ENCODE data around the gene ERCC1.
A peak's percentile ranks its signal among the peaks of the same experiment; 100 is the strongest.

ERCC1 gene

DNA sequence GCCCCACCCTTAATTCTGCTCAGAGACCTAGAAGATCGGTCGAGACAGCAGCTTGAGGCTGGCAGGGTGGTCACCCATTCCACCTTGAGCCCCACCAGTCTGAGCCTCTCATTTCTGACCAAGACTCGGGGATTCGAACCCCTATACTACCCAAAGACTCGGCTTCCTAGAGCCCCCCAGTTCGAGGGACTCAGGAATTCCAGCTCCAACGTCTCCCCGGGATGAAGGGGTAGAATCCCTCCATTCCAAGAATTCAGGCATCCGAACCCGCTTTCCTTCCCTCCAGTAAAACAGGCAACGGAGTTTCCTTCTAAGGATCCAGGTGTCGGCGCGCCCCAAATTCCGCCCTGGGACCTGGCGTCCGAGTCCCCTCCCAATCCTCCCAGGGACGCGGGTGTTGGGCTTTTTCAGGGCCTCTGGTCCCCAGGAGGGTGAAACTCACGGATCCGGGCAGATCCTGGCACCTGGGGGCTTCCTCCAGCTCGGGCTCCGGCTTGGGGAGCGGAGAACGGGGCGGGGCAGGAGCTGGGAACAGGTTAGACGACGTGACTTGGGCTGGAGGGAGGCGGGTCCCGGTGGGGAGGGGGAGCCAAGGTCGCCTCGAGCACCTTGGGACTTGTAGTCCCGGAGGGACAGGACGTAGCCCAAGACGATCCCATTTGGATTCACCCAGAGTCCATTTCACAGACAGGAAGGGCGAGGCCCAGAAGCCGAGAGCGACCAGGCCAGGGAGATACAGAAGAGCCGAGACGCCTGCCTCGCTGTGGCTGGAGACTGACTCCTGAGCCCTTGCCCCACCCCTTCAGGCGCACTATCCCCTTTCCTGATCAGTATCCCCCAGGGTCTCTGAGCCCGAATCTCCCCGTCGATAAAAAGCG is 18.9 kb downstream of the ERCC1 start, which contains the start of gene PPP1R13L:
Gene PPP1R13L (minus strand): TSS at position 513 of the 878 bp plus-strand sequence. CDS start 6,751 bp downstream, outside the sequence.
- DNase-seq, result peak; percentile 79 to 82

DNA sequence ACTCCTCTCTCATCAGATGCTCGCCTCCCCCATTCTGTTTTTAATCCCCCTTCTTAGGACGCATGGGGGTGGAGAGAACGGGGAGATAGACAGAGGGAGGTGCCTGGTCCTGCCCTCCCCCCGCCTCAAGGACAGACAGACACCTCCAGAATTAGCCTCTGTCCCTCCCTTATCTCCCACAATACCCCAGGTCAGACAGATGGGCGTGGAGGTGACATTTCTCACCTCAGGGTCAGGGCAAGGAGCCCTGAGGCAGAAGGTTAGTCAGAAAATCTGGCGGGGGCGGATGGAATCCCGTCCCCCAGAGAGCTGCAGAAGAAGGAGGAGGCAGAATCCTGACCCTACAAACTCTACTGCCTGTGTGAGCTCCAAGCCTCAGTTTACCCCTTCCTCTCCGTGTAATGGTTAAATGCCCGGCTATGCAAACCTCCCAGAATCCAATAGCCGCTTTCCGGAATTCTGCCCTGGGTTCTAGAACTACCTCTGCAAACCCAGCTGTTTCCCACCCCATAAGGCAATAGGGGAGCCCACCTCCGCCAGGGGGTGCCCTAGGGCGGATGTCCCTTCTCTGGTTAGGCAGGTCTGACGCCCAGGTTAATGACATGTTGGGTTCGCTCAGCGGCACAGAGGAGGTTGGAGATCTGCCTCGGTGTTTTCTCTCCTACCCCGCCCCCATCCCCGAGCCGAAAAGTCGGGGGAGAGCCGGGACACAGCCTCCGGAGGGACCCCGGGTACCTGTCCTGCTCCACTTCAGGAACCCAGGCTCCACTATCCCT is 19.7 kb downstream of the ERCC1 start:
- peak in 1 of 2 experiments; percentile 46 for DNase-seq

DNA sequence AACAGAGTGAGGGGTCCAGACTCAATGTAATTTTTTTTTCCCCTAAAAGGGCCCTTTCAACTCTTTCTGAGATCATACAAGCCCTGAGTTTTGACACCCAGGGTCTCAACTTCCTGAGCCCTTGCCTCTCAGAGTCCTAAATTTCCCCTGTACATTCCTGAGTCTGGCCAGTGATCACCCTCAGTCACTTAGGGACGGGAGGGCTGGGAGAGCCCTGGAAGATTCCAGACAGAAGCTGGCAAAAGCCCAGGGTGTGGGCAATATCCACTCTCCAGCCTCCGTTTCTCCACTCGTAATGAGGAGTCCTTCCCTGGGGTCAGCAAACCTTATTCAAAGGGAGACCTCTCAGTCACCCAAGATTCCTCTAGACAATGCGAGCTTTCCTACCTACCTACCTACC is 20.4 kb downstream of the ERCC1 start:
- no peak for DNase-seq

DNA sequence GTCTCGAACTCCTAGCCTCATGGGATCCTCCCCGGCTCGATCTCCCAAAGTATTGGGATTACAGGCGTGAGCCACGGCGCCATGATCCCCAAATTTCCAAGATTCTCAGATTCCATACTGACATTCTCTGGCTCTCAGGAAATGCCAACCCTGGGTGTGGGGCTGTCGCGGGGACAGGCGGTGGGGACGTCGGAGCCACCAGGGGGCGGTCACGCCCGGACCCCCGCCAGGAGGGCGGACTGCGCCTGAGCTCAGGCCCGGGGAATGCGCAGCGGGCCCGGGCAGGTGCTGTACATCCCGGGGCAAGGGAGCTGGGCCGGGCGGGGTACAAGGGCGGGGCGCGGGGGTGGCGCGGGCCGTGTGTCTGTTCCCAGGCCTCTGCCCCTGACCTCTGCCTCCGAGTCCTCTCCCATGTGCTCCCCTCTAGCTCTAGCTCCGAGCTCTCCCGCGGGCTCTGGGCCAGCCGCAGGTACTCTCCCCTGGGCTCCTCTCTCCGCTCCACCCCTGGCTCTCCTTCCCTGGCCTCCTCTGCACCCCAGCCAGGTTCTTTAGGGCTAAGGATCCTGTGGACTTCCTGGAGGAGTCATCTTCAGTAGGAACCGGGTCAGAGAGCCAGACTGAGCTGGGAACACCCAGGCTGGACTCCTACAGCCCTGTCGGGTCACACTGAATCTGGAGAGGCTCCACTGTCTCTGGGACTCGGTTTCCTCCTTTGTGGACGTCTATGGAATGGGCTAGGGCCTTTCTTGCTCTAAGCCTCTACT is 21.2 kb downstream of the ERCC1 start:
- DNase-seq, result peak in 1 of 2 experiments; percentile 70

DNA sequence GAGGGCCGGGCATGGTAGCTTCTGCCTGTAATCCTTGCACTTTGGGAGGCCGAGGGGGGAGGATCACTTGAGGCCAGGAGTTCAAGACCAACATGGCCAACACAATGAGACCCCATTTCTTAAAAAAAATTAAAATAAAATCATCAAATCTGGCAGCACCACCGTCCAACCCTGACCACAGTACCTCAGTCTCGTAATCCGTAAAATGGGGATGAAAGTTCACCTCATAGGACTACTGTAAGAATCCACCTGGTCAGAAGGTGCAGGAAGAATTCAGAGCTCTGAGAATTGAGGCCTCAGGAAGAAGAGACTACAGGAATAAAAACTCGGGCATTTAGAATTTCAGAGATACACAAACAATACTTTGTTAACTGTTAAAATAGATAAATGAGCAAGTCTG is 21.9 kb downstream of the ERCC1 start:
- no peak for DNase-seq

DNA sequence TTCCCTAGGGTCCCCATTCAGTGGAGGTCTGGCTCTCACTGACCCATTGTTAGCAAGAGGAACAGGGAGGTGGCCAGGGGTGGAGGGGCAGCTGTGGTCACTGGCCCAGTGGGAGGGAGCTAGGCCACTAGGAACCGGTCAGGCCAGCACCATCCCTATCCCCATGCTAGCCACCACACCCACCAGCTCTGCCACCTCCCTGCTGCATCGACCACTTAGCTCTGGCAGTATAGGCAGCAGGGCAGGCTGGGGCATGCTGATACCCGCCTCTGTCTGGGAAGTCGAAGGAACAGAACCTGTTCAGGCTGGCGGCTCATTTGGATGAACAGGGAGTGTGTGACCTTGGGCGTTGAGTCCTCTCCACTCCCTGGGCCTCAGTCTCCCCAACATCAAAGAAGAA is 23.5 kb downstream of the ERCC1 start:
- DNase-seq, result no peak

DNA sequence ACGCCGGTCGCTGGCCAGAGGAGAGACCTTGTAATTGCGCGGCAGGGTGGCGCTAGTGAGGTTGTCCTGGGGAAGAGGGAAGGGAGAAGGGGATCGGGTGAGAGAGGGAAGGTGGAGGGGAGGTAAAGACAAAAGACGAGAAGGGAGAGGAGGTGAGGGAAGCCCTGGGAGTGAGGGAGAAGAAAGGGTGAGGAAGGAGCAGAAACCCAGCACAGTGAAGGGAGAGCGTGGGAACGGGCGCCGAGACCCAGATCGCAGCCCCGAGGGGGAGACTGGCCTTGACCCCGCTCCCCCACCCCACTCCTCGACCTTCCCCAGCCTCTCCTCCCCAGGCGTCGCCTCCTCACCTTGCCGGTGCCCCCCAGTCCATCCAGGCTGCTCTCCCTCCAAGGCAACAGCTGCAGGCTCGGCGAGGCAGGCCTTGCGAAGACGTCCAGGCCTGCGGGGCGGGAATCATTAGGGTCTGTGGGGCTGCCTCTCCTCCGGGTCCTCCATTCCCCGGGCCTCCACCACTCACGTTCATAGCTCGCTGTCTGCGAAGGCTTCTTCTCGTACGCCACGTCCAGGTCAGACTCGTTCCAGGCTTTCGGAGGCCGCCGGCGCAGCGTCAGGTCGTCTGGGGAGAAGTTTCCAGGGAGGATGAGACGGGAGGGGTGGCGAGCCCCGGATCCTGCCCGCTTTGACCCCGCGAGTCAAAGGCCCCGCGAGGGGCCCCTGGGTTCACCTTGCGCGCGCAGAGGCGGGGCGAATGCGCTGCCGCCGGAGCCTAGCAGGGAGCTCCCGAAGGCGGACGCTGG is 27.7 kb downstream of the ERCC1 start:
- DNase-seq, result no peak

DNA sequence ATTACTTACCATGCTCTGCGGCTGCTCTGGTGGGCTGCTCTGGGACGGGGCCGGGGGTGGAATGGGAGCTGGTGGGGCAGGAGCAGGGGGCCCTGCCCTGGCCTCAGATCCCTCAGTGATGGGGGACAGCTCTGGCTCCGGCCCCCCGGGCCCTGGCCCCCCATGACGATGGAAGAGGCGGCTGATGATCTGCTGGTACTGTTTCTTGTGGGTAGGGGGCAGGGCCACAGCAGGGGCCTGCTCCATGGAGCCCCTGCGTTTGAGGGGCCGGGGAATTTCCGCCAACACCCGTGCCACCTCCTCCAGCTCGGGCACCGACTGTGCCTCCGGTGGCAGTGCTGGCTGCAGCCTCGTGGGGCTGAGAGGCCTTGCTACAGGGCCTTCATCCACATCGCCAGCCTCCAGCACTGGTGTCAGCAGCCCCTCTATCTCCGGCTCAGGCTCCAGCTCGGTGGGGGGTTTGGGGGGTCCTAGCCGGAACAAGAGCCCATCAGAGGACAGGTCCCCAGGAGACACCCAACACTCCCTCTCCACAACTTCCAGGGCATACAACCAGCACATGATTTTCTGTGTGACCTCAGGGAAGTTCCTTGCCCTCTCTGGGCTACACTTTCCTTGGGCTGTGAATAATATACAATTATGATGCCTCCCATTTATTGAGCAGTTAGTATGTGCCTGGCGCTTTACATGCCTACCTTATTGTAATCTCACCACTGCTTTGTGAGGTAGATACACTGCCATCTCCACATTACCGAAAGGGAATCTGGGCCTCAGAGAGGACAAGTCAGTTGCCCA is 31.6 kb downstream of the ERCC1 start:
- no peak for DNase-seq

DNA sequence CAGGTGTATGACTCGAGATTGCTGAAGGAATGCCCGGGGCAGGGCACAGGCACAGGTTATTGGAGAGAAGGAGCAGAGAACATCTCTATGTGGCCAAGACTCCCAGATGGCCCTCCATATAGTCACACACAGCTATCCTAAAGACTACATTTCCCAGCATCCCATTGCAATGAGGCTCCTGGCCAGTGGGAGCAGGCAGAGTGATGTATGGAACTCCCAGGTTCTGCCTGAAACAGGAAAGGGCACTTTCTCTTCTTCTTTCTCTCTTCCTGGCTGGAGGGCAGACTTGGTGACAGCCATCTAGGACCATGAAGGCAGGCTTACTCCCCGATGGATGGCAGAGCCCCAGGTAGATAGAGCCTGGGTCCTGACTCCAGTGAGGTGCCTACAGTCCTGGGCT is 32.4 kb downstream of the ERCC1 start:
- peak in 1 of 2 experiments; percentile 25 for DNase-seq

DNA sequence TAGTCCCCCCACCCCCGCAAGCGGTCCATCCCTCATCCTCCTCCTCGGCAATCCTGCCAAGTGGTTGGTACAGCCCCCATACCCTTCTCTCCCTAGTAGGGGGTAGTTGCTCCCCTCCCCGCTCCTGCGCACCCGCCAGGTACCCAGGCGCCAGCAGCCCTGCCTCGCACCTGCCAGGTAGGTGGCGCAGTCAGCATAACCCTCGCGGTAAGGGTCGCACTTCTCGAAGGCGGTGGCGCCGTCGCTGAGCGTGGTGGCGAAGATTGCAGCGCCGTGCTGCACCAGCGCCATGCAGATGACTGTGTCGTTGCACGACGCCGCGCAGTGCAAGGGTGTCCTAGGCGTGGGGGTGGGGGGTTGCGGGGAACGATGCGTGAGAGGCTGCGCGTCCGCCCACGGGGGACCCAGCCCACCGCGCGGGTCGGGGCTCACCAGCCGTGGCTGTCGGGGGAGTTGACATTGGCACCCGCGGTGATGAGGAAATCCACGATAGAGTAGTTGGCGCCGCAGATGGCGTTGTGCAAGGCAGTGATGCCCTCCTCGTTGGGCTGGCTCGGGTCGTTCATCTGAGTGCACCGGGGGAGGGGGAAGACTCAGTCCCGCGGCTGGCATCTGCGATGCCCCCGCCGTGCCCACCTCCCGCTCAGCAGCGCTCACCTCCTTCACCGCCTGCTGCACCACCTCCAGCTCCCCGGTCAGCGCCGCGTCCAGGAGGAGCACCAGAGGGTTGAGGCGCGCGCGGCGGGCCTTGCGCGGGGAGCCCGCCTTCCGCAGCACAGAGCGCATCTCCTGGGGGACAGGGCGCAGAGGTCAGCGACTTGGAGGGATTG is 38.1 kb downstream of the ERCC1 start:
- no peak for DNase-seq

DNA sequence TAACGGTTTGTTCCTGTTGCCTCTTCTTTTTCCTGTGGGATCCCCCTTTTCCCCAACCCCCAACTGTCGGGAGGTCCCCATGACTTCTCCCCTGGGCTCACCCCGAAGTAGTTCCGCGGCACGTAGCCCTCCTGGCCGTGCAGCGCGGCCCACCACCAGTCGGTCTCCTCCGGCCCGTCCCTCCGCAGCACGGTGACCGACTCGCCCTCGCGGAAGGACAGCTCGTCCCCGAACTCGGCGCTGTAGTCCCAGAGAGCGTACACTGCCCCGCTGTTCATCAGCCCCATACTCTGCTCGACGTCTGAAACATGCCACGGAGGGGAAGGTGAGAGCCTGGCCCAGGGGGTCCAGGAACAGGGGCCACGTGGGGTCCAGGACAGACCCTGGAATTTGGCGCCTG is 41.3 kb downstream of the ERCC1 start:
- DNase-seq, result no peak

DNA sequence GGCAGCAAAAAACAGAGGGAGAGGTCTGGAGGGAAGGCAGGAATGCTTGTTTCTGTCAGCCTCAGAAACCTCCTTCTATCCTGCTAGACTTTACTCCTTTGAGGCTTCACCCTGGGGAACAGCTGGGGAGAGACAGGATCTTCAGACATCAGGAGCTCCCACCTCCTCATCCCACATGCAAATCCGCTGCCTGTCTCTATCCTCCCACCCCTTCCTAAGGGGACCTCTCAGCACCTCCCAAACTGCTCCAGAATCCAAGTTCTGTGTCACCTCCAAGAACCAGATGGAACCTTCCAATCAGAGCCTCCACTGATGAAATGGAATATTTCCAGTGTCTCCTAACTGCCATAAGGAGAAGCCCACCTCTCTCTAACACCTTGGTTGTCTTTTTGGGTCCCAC is 43.6 kb downstream of the ERCC1 start:
- no peak for DNase-seq

DNA sequence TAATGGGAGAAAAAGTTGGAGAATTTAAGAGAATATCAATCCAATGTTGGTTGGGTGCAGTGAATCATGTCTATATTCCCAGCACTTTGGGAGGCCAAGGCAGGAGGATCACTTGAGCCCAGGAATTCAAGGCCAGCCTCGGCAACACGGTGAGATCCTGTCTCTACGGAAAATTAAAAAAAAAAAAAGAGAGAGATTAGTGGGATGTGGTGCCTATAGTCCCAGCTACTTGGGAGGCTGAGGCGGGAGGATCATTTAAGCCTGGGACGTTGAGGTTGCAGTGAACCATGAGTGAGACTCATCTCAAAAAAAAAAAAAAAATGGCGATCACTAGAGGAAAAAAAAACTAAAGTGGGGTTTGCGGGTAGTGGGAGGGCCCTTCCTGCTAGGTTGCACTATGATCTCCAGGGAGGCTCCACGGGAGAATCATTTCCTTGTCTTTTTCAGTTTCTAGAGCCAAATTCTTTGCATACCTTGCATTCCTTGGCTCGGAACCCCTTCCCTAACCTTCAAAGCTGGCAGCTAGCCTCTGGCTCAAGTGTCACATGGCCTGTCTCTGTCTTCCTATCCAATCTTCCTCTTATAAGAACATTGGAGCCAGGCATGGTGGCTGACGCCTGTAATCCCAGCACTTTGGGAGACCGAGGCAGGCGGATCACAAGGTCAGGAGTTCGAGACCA is 47.5 kb downstream of the ERCC1 start:
- DNase-seq, result peak in 1 of 2 experiments; percentile 76

DNA sequence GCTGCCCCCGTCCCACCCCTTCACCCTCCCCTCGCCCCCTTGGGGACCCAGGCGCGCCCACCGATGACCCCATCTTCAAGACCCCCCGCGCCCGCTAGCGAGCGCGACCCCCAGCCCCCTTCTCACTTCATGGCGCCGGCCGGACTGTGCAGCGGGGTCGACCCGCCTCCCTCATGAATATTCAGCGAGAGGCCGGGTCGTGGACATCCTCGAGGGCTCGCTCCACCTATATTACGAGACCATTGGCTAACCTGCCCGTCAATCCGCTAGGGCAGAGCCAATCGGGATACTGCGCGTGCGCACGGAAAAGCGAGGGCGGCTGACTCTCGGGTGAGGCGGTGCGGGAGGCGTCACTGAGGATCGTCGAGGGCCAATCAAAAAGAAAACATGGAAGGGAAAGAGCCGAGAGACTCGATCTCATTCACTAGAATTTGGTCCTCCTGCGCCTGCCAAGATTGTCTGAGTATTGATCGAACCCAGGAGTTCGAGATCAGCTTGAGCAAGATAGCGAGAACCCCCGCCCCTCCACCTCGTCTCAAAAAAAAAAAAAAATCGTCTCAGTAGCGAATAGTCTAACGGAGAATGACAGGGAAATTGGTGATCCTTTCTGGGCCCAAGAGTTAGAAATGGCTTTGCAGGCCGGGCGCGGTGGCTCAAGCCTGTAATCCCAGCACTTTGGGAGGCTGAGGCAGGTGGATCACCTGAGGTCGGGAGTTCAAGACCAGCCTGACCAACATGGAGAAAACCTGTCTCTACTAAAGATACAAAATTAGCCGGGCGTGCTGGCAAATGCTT is 53.1 kb downstream of the ERCC1 start, which contains the start of gene ERCC2:
Gene ERCC2 (minus strand): TSS at position 164 of the 795 bp plus-strand sequence. CDS start 33 bp downstream, at position 131.
- peak; percentile 90 to 91 for DNase-seq

DNA sequence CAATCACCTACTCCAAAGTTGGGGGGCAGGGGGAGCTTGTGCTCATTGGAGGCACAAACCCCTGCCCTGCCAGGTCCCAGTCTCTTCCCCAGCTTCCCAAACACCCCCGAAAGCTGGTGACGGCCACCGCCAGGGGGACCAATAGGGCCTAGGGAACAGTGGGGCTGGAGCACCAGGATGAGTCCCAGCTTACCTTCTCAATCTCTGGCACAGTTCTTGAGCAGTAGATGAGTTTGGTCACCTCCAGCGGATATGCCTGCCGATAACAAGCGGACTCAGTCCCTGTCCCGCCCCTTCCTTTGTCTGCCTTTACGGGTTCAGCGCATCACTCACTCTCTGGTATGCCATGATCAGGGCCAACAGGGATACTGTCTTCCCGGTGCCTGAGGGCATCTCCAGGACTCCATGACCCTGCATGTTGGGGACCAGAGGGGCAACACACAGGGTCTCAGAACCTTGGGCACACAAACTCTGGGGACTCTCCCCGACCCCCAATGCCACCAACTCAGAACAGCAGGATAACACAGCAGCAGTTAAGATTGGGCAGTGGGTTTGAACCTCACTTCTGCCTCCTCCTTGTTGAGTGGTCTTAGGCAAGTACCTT is 54.9 kb downstream of the ERCC1 start:
- DNase-seq, result no peak

DNA sequence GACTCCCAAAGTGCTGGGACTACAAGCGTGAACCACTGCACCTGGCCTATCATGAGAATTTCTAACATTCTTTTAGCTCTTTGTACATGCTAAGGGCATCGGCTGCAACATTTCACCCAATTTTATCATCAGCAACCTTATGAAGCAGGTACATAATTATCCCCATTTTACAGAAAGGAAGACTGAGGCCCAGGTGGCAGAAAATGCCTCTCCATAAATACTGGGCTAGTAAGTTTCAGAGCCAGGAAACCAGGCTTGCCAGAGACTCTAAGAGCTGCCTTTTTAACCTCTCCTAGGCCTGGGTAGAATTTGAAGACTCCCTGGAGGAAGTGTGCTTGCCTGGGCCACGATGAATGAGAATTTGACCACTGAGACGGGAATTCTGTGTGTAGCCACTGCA is 55.6 kb downstream of the ERCC1 start:
- DNase-seq, result no peak

DNA sequence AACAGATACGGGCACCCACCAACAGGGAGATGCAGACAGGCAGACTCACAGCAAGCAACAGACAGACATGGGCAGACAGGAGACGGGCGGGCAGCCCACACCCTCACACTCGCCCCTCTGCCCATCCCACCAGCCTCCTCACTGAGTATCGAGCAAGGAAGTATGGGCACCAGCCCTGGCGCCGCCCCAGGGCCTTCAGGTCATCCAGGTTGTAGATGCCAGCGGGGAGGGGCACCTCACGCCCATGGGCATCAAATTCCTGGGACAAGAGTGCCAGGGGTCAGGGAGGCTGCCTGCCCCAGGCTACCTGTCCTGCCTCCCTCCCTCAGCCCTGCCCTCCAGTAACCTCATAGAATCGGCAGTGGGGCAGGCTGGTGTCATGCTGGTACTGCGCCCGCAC is 59.0 kb downstream of the ERCC1 start:
- DNase-seq, result no peak

DNA sequence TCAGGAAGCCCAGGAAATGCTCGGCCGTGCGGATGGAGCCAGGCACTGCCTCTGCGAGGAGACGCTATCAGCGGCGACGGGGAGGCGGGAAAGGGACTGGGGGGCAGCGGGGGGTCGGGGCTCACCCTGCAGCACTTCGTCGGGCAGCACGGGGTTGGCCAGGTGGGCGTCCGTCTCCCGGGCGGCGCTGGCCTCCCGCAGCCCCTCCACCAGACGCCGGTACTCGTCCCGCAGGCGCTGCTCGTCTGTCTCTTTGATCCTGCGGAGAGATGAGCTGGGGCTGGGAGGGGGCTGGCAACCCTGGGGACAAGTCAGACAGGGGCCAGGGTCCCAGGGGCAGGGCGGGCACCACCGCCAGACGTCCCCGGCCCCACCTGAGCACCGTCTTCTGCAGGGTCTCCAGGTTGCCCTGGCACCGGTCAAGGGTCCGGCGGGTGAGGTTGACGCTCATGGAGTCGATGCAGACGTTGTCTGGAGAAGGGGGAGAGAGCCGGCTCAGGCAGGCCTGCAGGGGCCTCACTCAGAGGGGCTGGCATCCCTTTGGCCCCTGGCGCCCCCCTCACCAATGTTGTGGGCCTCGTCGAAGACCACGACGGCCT is 59.8 kb downstream of the ERCC1 start:
- DNase-seq, result no peak

Data from SW 1271 (cell line).